ENCODE data around the gene BHLHE23.

DNA sequence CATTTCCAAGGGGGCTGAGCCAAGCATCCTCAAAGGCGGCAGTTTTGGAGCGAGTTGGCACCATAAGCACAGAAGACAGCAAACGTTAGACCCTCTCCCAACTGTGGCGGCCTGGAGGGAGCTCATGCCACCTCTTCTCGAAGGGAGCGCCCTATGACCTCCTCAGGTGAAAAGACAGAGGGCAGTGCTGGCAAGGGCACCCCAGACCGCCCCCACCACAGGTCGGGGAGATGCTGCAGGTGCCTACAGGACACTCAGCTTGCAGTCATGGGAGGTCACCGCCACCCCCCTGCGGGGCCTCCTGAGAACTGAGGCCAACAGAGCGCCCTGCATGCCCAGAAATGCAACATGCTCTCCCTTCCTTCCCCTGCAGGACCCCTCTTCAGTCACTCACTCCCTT lies 45.1 kb upstream of the BHLHE23 start:
- TF ChIP-seq, protein P1, sequence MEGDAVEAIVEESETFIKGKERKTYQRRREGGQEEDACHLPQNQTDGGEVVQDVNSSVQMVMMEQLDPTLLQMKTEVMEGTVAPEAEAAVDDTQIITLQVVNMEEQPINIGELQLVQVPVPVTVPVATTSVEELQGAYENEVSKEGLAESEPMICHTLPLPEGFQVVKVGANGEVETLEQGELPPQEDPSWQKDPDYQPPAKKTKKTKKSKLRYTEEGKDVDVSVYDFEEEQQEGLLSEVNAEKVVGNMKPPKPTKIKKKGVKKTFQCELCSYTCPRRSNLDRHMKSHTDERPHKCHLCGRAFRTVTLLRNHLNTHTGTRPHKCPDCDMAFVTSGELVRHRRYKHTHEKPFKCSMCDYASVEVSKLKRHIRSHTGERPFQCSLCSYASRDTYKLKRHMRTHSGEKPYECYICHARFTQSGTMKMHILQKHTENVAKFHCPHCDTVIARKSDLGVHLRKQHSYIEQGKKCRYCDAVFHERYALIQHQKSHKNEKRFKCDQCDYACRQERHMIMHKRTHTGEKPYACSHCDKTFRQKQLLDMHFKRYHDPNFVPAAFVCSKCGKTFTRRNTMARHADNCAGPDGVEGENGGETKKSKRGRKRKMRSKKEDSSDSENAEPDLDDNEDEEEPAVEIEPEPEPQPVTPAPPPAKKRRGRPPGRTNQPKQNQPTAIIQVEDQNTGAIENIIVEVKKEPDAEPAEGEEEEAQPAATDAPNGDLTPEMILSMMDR (IDR thresholded peaks at IDR 0.05): no peak
- no peak for TF ChIP-seq POLR2AphosphoS5 (IDR thresholded peaks at IDR 0.05)
